IMR-90 (cell line): ENCODE results near the gene CACUL1. TPM values are rescaled to one million over a fixed set of nuclear protein-coding genes. Genes with fewer than 3 reads are reported as not detected.
"Not testable (repeated sequence)": the region's sequence is repeated elsewhere in the genome, so short reads cannot be mapped to it uniquely, and the experiment has no call there.

Experiments
- ATAC-seq: fragments of 200-7000 bp; cut with Tn5 transposase; 2 replicates; pipeline ENCODE4 v1.9.1; 2020; ENCODE audit warnings: low read depth, mild to moderate bottlenecking, moderate library complexity
- BruUV-seq: library from RNA; stranded (reverse); fragments of 400-500 nt; replicated peaks from 2 replicates; lab custom pipeline; 2021; lab: Mats Ljungman, UMichigan
- CTCF ChIA-PET: fragments of 300-600 bp; formaldehyde crosslinking; extraction: SDS; loops from one replicate; lab custom pipeline; 2021; ENCODE audit warnings: antibody characterized with exemption; lab: Yijun Ruan, JAX
- POLR2A ChIA-PET: fragments of 300-600 bp; sonication (Branson Sonifier 250); formaldehyde crosslinking; loops from one replicate; lab custom pipeline; 2022; ENCODE audit warnings: antibody characterized with exemption; ENCODE audit not compliant: unreplicated experiment; lab: Charles Lee
- DNase-seq: peaks from one replicate; pipeline ENCODE4 v3.0.0; 2013
- H2AFZ ChIP-seq: replicated peaks from 2 replicates; pipeline ENCODE3; 2013; ENCODE audit warnings: low read length, mild to moderate bottlenecking; ENCODE audit not compliant: poor library complexity
- H2AK5ac ChIP-seq: 2 replicates; pipeline ENCODE4 v1.6.1; 2013; ENCODE audit warnings: low read depth, low read length, inconsistent platforms
- H2AK9ac ChIP-seq: replicated peaks from 2 replicates; pipeline ENCODE3; 2013; ENCODE audit warnings: mild to moderate bottlenecking, low read depth, low read length, moderate library complexity; ENCODE audit not compliant: poor library complexity
- H2BK120ac ChIP-seq: 2 replicates; pipeline ENCODE4 v1.6.1; 2013; ENCODE audit warnings: low read depth, low read length, inconsistent platforms
- H2BK15ac ChIP-seq: 3 replicates; pipeline ENCODE4 v1.6.1; 2013; ENCODE audit warnings: low read depth, low read length, inconsistent platforms
- H2BK20ac ChIP-seq: 2 replicates; pipeline ENCODE4 v1.6.1; 2013; ENCODE audit warnings: low read depth, mild to moderate bottlenecking, inconsistent platforms, low read length, moderate library complexity
- H2BK5ac ChIP-seq: 2 replicates; pipeline ENCODE4 v1.6.1; 2013; ENCODE audit warnings: mild to moderate bottlenecking, low read depth, low read length, inconsistent platforms; ENCODE audit not compliant: poor library complexity, severe bottlenecking
- H3K14ac ChIP-seq: replicated peaks from 2 replicates; pipeline ENCODE4 v1.6.1; 2013; ENCODE audit warnings: low read depth, low read length, inconsistent platforms
- H3K18ac ChIP-seq: 2 replicates; pipeline ENCODE4 v1.6.1; 2013; ENCODE audit warnings: low read depth, low read length, control low read depth
- H3K23ac ChIP-seq: 2 replicates; pipeline ENCODE4 v1.6.1; 2013; ENCODE audit warnings: low read depth, low read length, inconsistent platforms
- H3K27ac ChIP-seq: 2 replicates; pipeline ENCODE4 v1.5.1; 2013; ENCODE audit warnings: mild to moderate bottlenecking, control low read depth, low read length; ENCODE audit not compliant: insufficient read depth
- H3K27me3 ChIP-seq: 2 replicates; pipeline ENCODE4 v1.6.1; 2013; ENCODE audit warnings: low read length; ENCODE audit not compliant: control insufficient read depth, insufficient read depth
- H3K36me3 ChIP-seq: 2 replicates; pipeline ENCODE4 v1.6.1; 2013; ENCODE audit warnings: low read length, mixed read lengths; ENCODE audit not compliant: control insufficient read depth, insufficient read depth
- H3K4ac ChIP-seq: 2 replicates; pipeline ENCODE4 v1.6.1; 2013; ENCODE audit warnings: low read depth, low read length, inconsistent platforms
- H3K4me1 ChIP-seq: 2 replicates; pipeline ENCODE4 v1.6.1; 2013; ENCODE audit warnings: low read length, mixed read lengths; ENCODE audit not compliant: control insufficient read depth, insufficient read depth
- H3K4me2 ChIP-seq: 2 replicates; pipeline ENCODE4 v1.6.1; 2013; ENCODE audit warnings: low read depth, mild to moderate bottlenecking, control low read depth, low read length, moderate library complexity
- H3K4me3 ChIP-seq: 2 replicates; pipeline ENCODE4 v1.5.1; 2013; ENCODE audit warnings: low read depth, mild to moderate bottlenecking, control low read depth, low read length, moderate library complexity; ENCODE audit not compliant: insufficient read depth
- H3K56ac ChIP-seq: 2 replicates; pipeline ENCODE4 v1.6.1; 2013; ENCODE audit warnings: low read length, inconsistent platforms; ENCODE audit not compliant: insufficient read depth; ENCODE audit errors: extremely low read depth
- H3K79me1 ChIP-seq, 2 experiments: 2 replicates each; pipeline ENCODE4 v1.6.1; 2013; ENCODE audit warnings: low read length in 2 of 2, inconsistent platforms in 1 of 2, low read depth in 1 of 2
- H3K9ac ChIP-seq: 2 replicates; pipeline ENCODE4 v1.6.1; 2013; ENCODE audit warnings: low read depth, low read length, control low read depth
- H3K9me1 ChIP-seq: 2 replicates; pipeline ENCODE4 v1.6.1; 2013; ENCODE audit warnings: low read length, inconsistent platforms; ENCODE audit not compliant: insufficient read depth
- H3K9me3 ChIP-seq: 2 replicates; pipeline ENCODE4 v1.6.1; 2013; ENCODE audit warnings: low read length; ENCODE audit not compliant: control insufficient read depth, insufficient read depth
- H4K20me1 ChIP-seq: 2 replicates; pipeline ENCODE4 v1.6.1; 2013; ENCODE audit warnings: low read length, inconsistent platforms; ENCODE audit not compliant: insufficient read depth
- H4K5ac ChIP-seq: 2 replicates; pipeline ENCODE4 v1.6.1; 2013; ENCODE audit warnings: mild to moderate bottlenecking, low read depth, low read length, control low read depth
- H4K8ac ChIP-seq, 2 experiments: 2 replicates each; pipeline ENCODE4 v1.6.1; 2013; ENCODE audit warnings: low read depth in 2 of 2, low read length in 2 of 2, control low read depth in 1 of 2, inconsistent platforms in 1 of 2
- H4K91ac ChIP-seq: 2 replicates; pipeline ENCODE4 v1.6.1; 2013; ENCODE audit warnings: low read depth, low read length, inconsistent platforms; ENCODE audit not compliant: insufficient read depth
- CEBPB ChIP-seq: IDR thresholded peaks from 2 replicates; pipeline ENCODE4 v1.6.1; 2012; ENCODE audit warnings: low read depth, low read length, improper control_type of control experiment
- WGBS, 2 experiments: methylation state at CpG; one replicate each; pipeline versions ENCODE4 v1.1.5 to v1.1.7; 2013; ENCODE audit warnings: missing lambda C conversion rate in 2 of 2; ENCODE audit not compliant: insufficient read length in 1 of 2; ENCODE audit errors: extremely low coverage in 2 of 2; 5-methylcytosine and 5-hydroxymethylcytosine counted together
- dilution Hi-C: fragments of 300-500 bp; cut with HindIII; formaldehyde crosslinking; loops from one replicate; pipeline ENCODE4 v1.14.3; 2018; ENCODE audit warnings: low sequenced_read_pairs; ENCODE audit not compliant: unreplicated experiment
- in situ Hi-C: fragments of 300-500 bp; cut with MboI; formaldehyde crosslinking; loops from 3 replicates; pipeline ENCODE4 v1.14.3; 2019; ENCODE audit warnings: low sequenced_read_pairs, inconsistent platforms, mixed read lengths
- intact Hi-C: fragments of 100-400 bp; cut with micrococcal nuclease; formaldehyde crosslinking; loops from 2 replicates; pipeline ENCODE4 v1.10.0; 2022
- polyA plus RNA-seq, 3 experiments: library from polyadenylated mRNA; depleted of rRNA; stranded (reverse); fragments of >200 nt; gene quantifications; 2 replicates each; pipeline ENCODE4 v1.2.3, GENCODE V29; 2012; ENCODE audit warnings: low replicate concordance in 1 of 3
- total RNA-seq: library from RNA; depleted of rRNA; stranded (reverse); fragments of >200 nt; gene quantifications from 2 replicates; pipeline ENCODE4 v1.2.3, GENCODE V29; 2012

The CACUL1 gene
- total and polyA plus RNA-seq, 2 of the 4 experiments (the other 2 are of a cell fraction) = 5.3 to 23.5 TPM

DNA sequence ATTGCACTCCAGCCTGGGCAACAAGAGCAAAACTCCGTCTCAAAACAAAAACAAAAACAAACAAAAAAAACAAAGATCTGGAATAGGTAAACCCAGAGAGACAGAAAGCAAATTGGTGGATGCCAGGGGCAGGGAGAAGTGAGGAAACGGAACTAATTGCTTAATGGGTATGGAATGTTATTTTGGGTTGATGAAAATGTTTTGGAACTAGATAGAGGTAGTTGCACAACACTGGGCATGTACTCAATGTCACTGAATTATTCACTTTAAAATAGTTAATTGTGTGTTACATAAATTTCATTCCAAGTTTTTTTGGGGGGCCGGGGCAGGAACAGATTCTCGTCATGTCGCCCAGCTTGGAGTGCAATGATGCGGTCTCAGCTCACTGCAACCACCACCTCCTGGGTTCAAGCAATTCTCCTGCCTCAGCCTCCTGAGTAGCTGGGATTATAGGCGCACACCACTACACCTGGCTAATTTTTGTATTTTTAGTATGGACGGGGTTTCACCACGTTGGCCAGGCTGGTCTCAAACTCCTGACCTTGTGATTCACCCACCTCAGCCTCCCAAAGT lies 10.3 kb downstream of the CACUL1 start:
- intact Hi-C loops = loop anchor here (10.0 kb wide), 1 partner anchor 700 kb away; the partner anchor contains the start of gene RAB11FIP2
- H2BK120ac ChIP-seq, DNase-seq, POLR2A ChIA-PET, H4K8ac ChIP-seq, H2BK20ac ChIP-seq, H3K56ac ChIP-seq, H4K5ac ChIP-seq, H3K9me1 ChIP-seq, CTCF ChIA-PET, BruUV-seq, H3K4me2 ChIP-seq, H2AK9ac ChIP-seq, H2AFZ ChIP-seq, H3K18ac ChIP-seq, dilution Hi-C loops, ATAC-seq, H2AK5ac ChIP-seq, H3K4me3 ChIP-seq, H3K14ac ChIP-seq, H3K27ac ChIP-seq, H3K4ac ChIP-seq, H4K91ac ChIP-seq, H2BK15ac ChIP-seq, H3K36me3 ChIP-seq, H2BK5ac ChIP-seq, H3K23ac ChIP-seq, H3K9ac ChIP-seq, H3K9me3 ChIP-seq, H3K4me1 ChIP-seq, H3K27me3 ChIP-seq: not testable (repeated sequence)
- H4K20me1 ChIP-seq = peaks cover 51% of the 10 kb centered on the region
- peaks cover 10 to 58% of the 10 kb centered on the region in 2 experiments for H3K79me1 ChIP-seq
- TF ChIP-seq CEBPB = peak; percentile 74
- WGBS, 2 experiments = no CpG with 5 or more reads among the region's 9 CpGs
- in situ Hi-C loops = loop anchor here (25.0 kb wide), 1 partner anchor 443 kb away; the partner anchor contains the start of gene PRDX3
